ENCODE results near the gene OTOS.

OTOS gene

DNA sequence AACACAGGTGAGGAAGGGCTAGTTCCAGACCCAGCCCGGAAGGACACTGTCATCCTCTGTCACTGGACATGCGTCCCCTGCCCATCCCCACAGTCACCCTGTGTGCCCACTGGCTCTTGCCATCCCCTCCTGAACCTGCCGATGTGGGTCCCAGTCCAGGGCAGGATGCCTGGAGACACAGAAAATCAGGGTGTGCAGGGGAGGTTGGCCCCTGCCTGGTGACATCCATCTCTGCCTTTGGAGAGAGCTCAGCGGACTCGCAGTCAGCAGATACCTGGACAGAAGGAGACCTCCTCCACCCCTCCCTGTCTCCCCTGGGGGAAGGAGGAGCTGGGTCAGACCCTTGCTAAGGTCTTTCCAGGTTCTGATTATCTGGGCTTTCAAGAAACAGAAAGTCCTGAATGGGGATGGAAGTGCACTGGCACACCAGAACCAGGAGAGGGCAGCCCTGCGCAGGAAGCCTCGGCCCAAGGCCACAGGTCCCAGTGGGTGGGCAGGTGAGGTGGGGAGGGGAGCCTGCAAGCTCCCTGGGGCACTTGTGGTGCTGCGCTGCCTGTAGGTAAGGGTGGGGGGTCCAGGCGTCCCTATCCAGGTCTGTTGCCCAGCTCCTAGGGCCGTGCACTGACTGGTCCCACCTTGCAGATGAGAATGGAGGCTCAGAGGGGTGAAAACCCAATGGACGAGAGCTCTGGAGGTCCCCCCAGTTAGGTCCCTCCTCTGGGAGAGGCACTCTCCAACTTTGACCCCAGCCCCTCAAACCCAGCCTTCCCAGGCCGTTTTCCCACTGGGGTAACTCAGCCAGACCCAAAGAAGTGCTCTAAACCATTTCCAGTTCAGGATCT, 9.7 kb upstream of the OTOS start:
- no peaks in the 10 kb centered on the region; the same call in 1 of the 2 replicates for H3K4me1 ChIP-seq (ENCODE audit: insufficient read depth, low read length)
- no peaks in the 10 kb centered on the region for H3K36me3 ChIP-seq (ENCODE audit: insufficient read depth, low read length)
- H3K9ac ChIP-seq (ENCODE audit: low read depth, low read length): no peak overlapping the region
- no peaks in the 10 kb centered on the region for H3K9me3 ChIP-seq (ENCODE audit: control insufficient read depth, insufficient read depth, low read length)

DNA sequence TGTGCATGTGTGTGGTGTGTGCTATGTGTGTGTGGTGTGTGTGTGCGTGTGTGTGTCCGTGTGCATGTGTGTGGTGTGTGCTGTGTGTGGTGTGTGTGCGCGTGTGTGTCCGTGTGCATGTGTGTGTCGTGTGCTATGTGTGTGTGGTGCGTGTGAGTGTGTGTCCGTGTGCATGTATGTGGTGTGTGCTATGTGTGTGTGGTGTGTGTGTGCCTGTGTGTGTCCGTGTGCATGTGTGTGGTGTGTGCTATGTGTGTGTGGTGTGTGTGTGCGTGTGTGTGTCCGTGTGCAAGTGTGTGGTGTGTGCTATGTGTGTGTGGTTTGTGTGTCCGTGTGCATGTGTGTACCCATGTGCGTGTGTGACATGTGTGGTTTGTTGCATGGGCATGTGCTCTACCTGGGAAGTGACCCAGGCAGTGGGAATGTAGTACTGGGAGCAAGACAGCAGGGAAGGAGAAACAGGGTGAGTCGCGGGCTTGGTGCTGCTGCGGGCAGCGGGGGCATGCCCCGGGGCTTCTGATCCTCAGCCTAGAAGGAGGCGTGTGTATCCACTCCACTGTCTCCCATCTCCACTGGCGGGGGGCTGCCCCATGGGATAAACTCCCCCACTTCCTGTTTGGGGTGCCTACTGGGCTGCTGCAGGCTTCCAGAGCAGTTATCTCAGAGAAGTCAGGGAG, 7.6 kb upstream of the OTOS start:
- no peaks in the 10 kb centered on the region for H3K36me3 ChIP-seq (ENCODE audit: insufficient read depth, low read length)
- H3K9me3 ChIP-seq (ENCODE audit: control insufficient read depth, insufficient read depth, low read length): no peaks in the 10 kb centered on the region
- H3K4me1 ChIP-seq (ENCODE audit: insufficient read depth, low read length): no peaks in the 10 kb centered on the region; the same call in 1 of the 2 replicates
- no peak overlapping the region for H3K9ac ChIP-seq (ENCODE audit: low read depth, low read length)

DNA sequence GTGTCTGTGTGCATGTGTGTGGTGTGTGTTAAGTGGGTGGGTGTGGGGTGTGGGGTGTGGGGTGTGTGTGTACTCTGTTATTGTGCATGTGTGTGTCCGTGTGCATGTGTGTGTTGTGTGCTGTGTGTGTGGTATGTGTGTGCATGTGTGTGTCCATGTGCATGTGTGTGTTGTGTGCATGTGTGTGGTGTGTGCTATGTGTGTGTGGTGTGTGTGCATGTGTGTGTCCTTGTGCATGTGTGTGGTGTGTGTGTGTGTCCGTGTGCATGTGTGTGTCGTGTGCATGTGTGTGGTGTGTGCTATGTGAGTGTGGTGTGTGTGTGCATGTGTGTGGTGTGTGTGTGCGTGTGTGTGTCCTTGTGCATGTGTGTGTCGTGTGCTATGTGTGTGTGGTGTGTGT, 6.9 kb upstream of the OTOS start:
- no peaks in the 10 kb centered on the region; the same call in 1 of the 2 replicates for H3K4me1 ChIP-seq (ENCODE audit: insufficient read depth, low read length)
- H3K9ac ChIP-seq (ENCODE audit: low read depth, low read length): no peak overlapping the region
- no peaks in the 10 kb centered on the region for H3K9me3 ChIP-seq (ENCODE audit: control insufficient read depth, insufficient read depth, low read length)
- no peaks in the 10 kb centered on the region for H3K36me3 ChIP-seq (ENCODE audit: insufficient read depth, low read length)

DNA sequence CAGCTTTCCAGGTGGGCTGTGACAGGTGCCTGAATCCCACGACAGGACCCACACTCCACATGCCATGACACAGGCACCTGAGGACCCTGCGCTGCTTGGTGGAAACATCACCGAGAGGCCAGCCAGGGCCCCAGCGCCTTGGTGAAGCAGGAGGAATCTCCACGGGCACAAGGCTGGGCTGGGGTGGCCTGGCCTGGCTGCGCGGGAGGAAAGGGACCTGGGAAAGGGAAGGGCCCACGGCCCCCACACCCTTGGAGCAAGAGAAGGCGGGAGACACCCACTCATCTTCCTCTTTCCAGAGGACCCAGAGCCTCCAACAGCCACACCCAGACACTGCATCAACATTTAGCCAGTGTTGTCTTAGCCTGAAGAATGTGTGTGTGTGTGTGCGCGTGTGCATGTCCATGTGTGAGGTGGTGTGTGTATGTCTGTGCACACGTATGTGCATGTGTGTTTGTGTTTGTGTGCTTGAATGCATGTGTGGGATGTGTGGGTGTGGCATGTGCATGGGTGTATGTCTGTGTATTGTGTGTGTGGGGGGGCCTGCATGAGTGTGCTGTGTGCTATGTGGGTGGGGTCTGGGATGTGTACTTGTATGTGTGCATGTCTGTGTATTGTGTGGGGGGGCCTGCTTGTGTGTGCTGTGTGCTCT, 6.3 kb upstream of the OTOS start:
- no peak overlapping the region for H3K9ac ChIP-seq (ENCODE audit: low read depth, low read length)

DNA sequence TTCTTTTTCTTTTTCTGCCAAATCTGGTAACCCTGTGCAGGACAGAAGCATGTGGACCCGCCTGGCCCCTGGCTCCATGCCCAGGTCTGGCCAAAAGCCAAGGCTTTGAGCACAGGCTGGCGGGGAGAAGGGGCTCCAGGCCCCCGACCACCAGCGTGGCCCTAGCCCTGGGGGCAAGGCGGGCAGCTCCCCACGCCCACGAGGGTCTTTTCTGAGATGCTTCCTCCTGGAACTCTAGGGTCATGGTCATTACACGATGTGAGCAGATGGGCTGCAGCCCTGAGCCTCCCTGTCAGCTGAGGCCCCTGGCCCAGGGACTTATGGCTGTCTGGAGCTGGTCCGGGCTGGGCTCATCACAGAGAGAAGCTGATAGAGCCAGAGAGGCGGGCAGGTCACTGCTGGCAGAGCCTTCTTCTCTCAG, 5.7 kb upstream of the OTOS start:
- H3K4me1 ChIP-seq (ENCODE audit: insufficient read depth, low read length): no peaks in the 10 kb centered on the region; the same call in 1 of the 2 replicates
- H3K9ac ChIP-seq (ENCODE audit: low read depth, low read length): no peak overlapping the region
- no peaks in the 10 kb centered on the region for H3K9me3 ChIP-seq (ENCODE audit: control insufficient read depth, insufficient read depth, low read length)
- no peaks in the 10 kb centered on the region for H3K36me3 ChIP-seq (ENCODE audit: insufficient read depth, low read length)

More for the DNA sequence above, 6.3 kb upstream of the OTOS start:
- Histone ChIP-seq H3K9me3 (ENCODE audit: control insufficient read depth, insufficient read depth, low read length) (no peaks in the 10 kb centered on the region), H3K36me3 (ENCODE audit: insufficient read depth, low read length) (no peaks in the 10 kb centered on the region), H3K4me1 (ENCODE audit: insufficient read depth, low read length) (no peaks in the 10 kb centered on the region; the same call in 1 of the 2 replicates)

DNA sequence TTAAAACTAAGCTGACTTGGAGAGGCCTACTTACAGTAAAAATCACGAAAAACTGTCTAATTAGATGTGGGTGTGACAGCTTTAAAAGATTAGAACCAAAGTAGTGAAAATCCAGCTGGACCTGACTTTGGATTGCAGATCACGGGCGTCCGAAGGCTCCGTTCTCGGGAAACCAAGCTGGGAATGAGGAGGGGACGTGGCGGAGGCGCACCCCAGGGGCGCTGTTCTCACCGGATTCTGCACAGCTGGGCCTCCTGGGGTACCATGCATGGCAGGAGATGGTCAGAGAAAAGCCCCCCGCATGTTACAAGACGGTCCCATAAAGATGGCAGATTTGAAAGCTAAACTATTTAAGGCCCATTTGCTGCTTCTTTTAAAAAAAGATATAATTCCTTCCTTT, 5.0 kb upstream of the OTOS start:
- Histone ChIP-seq H3K9me3 (ENCODE audit: control insufficient read depth, insufficient read depth, low read length) (no peaks in the 10 kb centered on the region), H3K36me3 (ENCODE audit: insufficient read depth, low read length) (no peaks in the 10 kb centered on the region), H3K4me1 (ENCODE audit: insufficient read depth, low read length) (no peaks in the 10 kb centered on the region; the same call in 1 of the 2 replicates), H3K9ac (ENCODE audit: low read depth, low read length) (no peak overlapping the region)

DNA sequence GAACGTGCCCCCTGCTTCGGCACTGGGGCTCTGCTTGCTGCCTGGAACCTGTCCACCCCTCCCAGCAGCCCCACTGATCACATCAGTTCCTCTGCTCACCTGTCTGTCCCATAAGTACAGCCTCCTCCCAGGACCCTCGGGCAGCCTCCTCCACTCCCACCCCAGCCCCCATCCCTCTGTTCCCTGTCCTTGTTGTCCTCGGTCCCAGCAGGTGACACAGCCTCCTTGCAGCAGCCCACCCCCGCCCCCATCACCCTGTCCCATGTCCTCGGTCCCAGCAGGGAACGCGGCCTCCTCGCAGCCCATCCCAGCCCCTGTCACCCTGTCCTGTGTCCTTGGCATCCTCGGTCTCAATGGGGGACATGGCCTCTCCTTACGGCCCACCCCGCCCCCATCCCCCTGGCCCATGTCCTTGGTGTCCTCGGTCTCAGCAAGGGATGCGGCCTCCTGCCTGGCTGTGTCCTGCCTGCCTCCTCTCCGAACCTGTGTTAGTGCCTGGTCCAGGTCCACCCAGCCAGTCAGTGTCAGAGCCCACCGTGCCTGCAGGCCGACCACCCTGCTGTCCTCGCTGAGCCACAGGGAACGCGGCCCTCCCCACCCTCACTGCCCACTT, 4.3 kb upstream of the OTOS start:
- Histone ChIP-seq H3K36me3 (ENCODE audit: insufficient read depth, low read length) (no peaks in the 10 kb centered on the region), H3K9ac (ENCODE audit: low read depth, low read length) (no peak overlapping the region), H3K4me1 (ENCODE audit: insufficient read depth, low read length) (peaks cover 3% of the 10 kb centered on the region; the same call in 1 of the 2 replicates), H3K9me3 (ENCODE audit: control insufficient read depth, insufficient read depth, low read length) (no peaks in the 10 kb centered on the region)

DNA sequence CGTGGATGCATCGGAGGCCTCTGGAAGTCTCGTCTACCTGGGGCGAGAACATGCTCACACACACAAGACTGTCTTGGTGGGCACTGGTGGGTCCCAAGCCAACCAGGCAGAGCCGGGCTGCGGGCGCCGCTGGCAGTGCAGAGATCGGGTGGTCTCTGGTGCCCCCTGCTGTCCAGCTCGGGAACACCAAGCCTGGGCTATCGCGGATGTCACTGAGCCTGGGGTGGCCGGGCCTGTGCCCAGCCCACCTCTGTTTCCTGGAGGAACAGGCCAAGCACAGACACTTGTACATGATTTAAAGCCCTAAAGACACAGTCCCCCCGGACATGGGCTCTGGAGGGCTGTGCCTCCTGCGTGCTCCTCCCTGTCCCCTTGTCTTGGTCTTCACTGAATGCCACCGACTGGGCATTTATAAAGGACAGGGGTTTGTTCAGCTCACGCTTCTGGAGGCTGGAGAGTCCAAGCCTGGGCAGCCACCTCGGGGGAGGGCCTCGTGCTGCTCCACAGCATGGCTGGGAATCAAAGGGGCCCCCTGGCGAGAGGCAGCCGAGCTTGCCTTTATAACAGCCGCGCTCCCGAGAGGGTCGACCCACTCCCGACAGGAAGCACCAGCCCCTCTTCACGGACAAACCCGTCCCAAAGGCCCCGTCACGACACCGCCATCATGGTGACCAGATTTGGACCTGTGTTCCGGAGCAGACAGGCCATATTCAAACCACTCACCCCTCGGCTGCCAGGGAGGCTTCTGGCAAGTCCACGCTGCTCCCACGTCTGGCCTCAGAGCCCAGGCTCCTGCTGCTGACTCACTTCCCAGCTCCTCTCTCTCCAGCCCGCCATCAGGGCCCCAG, 3.6 kb upstream of the OTOS start:
- no peaks in the 10 kb centered on the region for H3K9me3 ChIP-seq (ENCODE audit: control insufficient read depth, insufficient read depth, low read length)
- no peak overlapping the region for H3K9ac ChIP-seq (ENCODE audit: low read depth, low read length)
- peaks cover 9% of the 10 kb centered on the region; the same call in 1 of the 2 replicates for H3K4me1 ChIP-seq (ENCODE audit: insufficient read depth, low read length)
- H3K36me3 ChIP-seq (ENCODE audit: insufficient read depth, low read length): no peaks in the 10 kb centered on the region

DNA sequence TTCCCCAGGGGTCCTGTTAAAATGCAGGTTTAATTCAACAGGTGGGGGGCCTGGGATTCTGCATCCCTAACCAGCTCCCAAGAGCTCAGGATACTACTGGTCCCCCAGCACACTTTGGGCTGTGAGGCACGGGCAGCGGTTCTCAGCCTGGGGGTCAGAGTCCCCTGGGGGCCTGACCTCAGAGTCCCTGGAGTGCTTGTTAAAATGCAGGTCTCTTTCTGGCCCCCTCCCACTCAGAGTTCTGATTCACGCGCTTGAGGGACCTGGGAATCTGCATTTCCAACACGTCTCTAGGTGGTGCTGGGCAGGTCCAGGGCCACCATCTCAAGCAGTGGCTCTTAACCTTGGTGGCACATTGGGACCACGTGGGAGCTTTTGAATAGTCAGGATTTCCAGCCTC, 2.8 kb upstream of the OTOS start:
- no peak overlapping the region for H3K9ac ChIP-seq (ENCODE audit: low read depth, low read length)
- no peaks in the 10 kb centered on the region for H3K36me3 ChIP-seq (ENCODE audit: insufficient read depth, low read length)
- H3K4me1 ChIP-seq (ENCODE audit: insufficient read depth, low read length): peaks cover 9% of the 10 kb centered on the region; the same call in 1 of the 2 replicates
- H3K9me3 ChIP-seq (ENCODE audit: control insufficient read depth, insufficient read depth, low read length): no peaks in the 10 kb centered on the region

DNA sequence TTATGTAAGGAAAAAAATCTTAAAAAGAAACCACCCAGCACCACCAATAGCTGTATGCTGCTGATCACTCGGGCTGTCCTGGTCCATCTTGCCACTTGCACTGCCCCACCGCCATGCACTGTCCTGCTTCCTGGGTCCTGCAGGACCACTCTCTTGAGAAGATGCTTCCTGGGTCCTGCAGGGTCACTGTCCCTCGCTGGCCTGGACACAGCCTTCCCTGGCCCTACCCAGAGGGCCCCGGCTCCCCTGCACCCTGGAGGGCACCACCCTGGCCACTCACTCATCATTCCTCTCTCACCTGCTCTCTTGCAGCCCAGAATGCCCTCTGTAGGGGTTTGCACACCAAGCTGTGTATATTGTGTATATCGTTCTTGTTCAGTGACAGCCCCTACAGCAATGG, 2.4 kb upstream of the OTOS start:
- H3K9me3 ChIP-seq (ENCODE audit: control insufficient read depth, insufficient read depth, low read length): no peaks in the 10 kb centered on the region
- no peak overlapping the region for H3K9ac ChIP-seq (ENCODE audit: low read depth, low read length)
- peaks cover 9% of the 10 kb centered on the region; the same call in 1 of the 2 replicates for H3K4me1 ChIP-seq (ENCODE audit: insufficient read depth, low read length)
- H3K36me3 ChIP-seq (ENCODE audit: insufficient read depth, low read length): no peaks in the 10 kb centered on the region

DNA sequence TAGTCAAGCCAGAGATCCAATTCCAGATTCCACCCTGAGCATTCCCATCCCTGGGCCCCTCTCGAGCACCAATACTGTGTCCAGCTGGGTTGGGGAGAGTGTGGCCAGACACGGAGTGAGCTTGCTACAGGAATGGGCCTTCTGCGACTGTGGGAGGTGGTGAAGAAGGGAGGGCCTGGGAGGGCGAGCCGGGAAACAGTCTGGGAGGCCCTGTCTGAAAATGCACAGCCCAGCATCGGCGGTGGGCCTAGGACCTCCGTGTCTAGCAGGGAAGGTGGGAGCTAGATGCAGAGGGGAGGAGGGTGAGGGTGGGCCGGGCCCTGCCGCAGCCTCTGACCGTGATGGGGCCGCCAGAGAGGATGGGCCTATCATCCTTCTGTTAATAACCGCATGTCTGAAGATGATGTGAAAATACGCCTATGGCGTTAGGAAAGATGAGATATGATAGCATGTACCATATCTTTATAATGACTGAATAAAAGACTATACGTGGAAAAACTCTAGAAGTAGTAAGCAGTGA, 1.9 kb upstream of the OTOS start:
- Histone ChIP-seq H3K9ac (ENCODE audit: low read depth, low read length) (no peak overlapping the region), H3K9me3 (ENCODE audit: control insufficient read depth, insufficient read depth, low read length) (no peaks in the 10 kb centered on the region), H3K4me1 (ENCODE audit: insufficient read depth, low read length) (peaks cover 9% of the 10 kb centered on the region; the same call in 1 of the 2 replicates), H3K36me3 (ENCODE audit: insufficient read depth, low read length) (no peaks in the 10 kb centered on the region)

DNA sequence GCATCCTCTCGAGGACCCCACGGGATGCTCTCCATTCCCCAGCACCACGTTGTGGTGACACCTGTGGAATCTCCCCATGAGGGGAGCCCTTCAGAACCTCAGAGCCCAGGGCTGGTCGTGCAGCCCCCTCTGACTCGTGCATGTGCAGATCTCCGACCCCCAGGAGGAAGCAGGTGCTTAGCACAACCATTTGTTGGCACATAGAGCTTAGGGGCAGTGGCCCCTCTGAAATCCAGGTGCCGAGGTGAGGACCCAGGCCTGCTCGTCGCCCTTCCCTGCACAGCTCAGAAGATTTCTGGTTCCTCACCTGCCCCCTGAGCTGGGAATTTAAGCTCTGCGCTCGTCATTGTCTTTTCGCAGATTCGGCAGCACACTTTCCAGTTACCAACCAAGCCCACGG, 1.3 kb upstream of the OTOS start:
- H3K36me3 ChIP-seq (ENCODE audit: insufficient read depth, low read length): no peaks in the 10 kb centered on the region
- H3K4me1 ChIP-seq (ENCODE audit: insufficient read depth, low read length): peaks cover 9% of the 10 kb centered on the region; the same call in 1 of the 2 replicates
- H3K9me3 ChIP-seq (ENCODE audit: control insufficient read depth, insufficient read depth, low read length): no peaks in the 10 kb centered on the region
- no peak overlapping the region for H3K9ac ChIP-seq (ENCODE audit: low read depth, low read length)

DNA sequence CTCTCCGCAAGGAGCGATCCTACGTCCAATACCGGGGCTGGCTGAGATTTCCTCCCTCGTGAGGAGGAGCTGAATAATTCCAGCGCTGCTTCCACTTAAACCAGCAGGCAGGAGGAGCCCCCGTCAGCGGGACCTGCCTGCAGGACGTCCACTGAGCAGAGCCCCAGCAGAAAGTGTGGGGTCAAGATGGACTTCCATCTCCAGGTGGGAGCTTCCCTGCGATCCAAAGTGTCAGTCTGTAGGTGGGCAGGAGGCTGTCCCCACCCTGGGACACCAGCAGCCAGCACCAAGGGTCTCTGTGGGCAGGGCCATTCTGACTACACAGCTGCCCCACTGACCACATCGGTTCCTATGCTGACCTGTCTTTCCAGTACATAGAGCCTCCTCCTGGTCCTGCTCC, 462 bp upstream of the OTOS start:
- Histone ChIP-seq H3K9me3 (ENCODE audit: control insufficient read depth, insufficient read depth, low read length) (no peaks in the 10 kb centered on the region), H3K36me3 (ENCODE audit: insufficient read depth, low read length) (no peaks in the 10 kb centered on the region), H3K9ac (ENCODE audit: low read depth, low read length) (no peak overlapping the region), H3K4me1 (ENCODE audit: insufficient read depth, low read length) (peaks cover 9% of the 10 kb centered on the region; the same call in 1 of the 2 replicates)

Data from ES-I3 (cell line).